Activated CD4-positive, CD25-positive, alpha-beta regulatory T cell treated with anti-CD3 and anti-CD28 coated beads, Interleukin-2, amount 50 U/mL, for 72 hours (primary cell): ENCODE results near the gene RPTOR.

ENCODE experiments used
- DNase-seq: peaks from one replicate; pipeline ENCODE4 v3.0.0; 2021

The RPTOR gene

GRCh38 chr17:80822021-80822699, 277.5 kb downstream of the RPTOR start:
- DNase-seq, result no peak

- DNase-seq, result no peak
Measured at GRCh38 chr17:80822700-80823410, 278.2 kb downstream of the RPTOR start.

DNA sequence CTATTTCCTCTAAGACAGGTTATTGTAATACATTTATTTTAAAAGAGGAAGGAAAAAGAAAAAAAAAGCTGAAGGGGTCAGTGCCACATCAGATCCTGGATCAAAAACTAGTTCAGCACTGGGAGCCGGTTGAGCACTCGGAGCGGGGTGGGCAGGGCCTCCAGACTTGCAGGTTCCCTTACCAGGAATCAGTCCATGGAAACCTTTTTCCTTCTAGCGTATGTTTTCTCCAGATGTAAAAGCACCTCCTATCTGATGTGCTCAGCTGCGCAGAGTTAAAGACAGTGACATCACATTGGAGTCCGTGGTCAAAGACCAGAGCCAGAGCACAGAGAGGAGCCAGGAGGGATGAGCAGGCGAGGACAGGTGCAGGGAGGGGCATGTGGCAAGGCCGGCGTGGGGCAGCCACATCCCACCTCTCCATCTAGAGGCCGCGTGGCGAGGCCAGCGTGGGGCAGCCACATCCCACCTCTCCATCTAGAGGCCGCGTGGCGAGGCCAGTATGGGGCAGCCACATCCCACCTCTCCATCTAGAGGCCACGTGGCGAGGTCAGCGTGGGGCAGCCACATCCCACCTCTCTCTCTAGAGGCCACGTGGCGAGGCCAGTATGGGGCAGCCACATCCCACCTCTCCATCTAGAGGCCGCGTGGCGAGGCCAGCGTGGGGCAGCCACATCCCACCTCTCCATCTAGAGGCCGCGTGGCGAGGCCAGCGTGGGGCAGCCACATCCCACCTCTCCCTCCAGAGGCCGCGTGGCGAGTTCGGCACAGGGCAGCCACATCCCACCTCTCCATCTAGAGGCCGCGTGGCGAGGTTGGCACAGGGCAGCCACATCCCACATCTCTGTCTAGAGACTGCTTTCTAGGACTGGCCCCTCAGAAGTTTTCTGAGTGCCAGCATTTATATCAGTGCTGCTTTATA, 280.2 kb downstream of the RPTOR start:
- no peak for DNase-seq

GRCh38 chr17:80825471-80826345, 281.1 kb downstream of the RPTOR start:
- no peak for DNase-seq

- no peak for DNase-seq
Measured at GRCh38 chr17:80826346-80826954, 281.8 kb downstream of the RPTOR start.

- DNase-seq, result no peak
Measured at GRCh38 chr17:80826955-80827645, 282.5 kb downstream of the RPTOR start.

GRCh38 chr17:80827646-80828643, 283.3 kb downstream of the RPTOR start:
- no peak for DNase-seq

DNA sequence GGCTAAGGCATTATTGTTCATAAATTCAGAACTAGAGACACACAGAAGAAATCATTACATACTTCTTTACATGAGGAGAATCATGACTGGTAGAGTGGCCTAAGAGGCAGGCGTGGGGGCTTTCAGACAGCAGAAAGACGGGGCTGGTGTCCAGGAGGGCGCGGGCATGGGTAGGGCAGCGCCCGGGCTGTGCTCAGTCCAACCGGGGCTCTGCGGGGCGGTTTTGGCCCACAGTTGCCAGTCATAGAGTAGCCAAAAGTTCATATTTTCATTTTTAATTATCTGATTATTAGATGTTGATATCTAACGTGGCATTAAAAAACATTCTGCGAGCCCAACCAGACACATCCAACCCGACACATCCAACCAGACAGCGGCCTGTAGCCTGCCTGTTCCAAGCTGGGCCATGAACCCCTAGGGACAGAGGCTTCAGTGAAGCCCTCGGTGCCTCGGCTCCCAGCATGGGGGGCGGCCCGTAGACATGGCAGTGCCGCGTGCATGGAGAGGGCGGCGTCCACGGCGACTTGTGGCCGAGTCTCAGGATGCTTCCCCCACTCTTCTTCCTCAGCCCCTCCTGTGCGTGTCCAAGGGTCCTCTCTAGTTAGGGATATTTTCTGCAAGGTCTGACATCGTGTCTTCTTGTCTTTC, 284.7 kb downstream of the RPTOR start:
- DNase-seq, result no peak

GRCh38 chr17:80830020-80830780, 285.6 kb downstream of the RPTOR start:
- no peak for DNase-seq

- no peak for DNase-seq
Measured at GRCh38 chr17:80831491-80831890, 286.9 kb downstream of the RPTOR start.

DNA sequence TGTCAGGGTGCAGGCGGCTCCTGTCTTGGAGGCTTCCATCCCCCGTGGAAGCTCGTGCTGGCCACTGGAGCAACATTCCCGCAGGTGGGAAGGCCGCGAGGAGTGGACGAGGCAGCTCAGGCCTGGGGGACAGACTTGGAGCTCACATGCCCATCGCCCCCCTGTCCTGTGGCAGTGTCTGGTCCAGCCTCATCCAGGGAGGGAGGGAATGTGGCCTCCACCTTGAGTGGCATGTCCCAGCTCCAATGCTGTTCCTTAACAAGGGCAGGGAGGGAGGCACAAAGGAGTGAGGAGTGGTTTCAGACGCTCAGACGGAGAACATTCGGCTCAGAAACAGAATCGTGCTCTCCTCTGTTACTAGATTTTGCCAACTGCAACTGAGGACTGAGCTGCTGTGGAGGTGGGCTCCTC, 287.6 kb downstream of the RPTOR start:
- DNase-seq, result no peak

DNA sequence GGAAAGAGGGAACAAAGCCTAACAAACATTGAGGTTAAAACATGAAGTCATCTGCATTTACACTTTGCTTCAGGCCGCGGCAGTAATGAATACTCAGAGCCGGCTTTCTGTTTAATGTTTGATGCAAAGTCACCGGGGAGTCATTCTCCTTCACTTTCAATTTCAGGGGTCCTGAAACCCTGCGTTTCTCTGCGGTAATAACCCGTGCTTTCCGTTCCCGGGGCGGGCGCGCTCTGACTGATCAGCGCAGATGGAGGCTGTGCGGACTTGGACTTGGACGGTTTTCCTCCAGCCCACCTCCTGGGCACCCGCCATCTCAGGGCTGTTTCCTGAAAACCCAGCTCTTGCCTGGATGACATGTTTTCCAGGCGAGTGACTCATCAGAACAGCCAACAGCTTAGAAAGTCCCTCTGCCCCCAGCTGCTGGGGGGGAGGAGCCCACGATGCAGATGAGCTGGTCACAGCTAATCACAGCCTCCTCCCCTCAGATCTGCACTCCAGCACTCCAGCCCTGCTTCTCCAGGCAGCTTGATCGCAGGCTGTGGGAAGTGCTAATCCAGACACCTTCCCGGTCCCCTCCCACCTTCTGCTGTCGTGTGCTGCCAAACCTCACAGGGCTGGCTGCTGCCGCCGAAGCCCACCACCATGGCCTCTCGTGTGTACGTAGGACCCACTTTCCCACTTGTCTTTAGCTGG, 288.4 kb downstream of the RPTOR start:
- peak; percentile 77 for DNase-seq

- DNase-seq, result no peak
Measured at GRCh38 chr17:80833952-80834892, 289.6 kb downstream of the RPTOR start.

- no peak for DNase-seq
Measured at GRCh38 chr17:80834893-80835275, 290.2 kb downstream of the RPTOR start.

DNA sequence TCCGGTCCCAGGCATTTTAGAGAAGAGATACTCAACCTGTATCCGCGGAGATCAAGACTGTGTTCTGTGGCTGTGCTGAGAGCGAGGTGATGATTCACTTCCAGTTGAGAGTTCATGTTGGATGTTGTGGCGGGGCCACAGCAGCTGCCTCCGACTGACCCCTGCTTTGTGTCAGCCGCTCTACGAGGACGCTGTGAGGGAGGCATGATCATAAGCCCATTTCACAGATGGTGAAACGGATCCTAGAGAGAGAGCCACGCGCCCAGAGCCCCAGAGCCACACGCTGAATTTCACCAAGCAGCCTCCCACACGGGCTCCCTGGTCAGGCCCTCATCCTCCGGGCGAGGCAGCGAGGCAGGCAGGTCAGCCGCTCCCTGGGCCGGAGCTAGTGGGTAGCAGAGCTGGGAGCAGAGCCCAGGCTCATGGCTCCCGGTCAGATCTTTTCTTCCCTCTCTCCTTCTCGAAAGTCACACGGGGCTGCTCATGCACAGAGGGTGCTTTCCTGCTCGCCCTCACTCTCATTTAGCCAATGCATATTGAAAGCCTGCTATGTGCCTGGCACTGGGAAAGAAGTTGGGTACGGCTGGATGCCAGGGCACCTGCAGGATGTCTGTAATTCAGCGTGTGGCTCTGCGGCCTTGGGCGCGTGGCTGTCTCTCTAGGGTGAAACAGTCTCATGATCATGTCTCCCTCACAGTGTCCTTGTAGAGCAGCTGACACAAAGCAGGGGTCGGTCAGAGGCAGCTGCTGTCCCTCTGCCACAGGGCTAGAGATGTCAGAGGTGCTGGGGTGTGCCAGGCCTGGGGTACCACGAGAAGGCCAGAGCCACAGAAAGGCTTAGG, 291.4 kb downstream of the RPTOR start:
- no peak for DNase-seq

GRCh38 chr17:80836658-80836965, 292.0 kb downstream of the RPTOR start:
- DNase-seq, result no peak
